CD8-positive, alpha-beta memory T cell (primary cell): Measurements from ENCODE around the gene TMEM30A. TPM values are rescaled to one million over a fixed set of nuclear protein-coding genes. Genes with fewer than 3 reads are reported as not detected.

Source experiments
- CTCF ChIA-PET: fragments of 350-600 bp; sonication (Branson Sonifier 250); formaldehyde crosslinking; loops from one replicate; lab custom pipeline; 2021; ENCODE audit warnings: antibody characterized with exemption; lab: Charles Lee
- POLR2A ChIA-PET: fragments of 350-600 bp; sonication (Branson Sonifier 250); formaldehyde crosslinking; loops from one replicate; lab custom pipeline; 2021; ENCODE audit warnings: antibody characterized with exemption; lab: Charles Lee
- DNase-seq, 5 donors: peaks; one replicate each; pipeline versions ENCODE4 v3.0.0 to v3.0.0-alpha.2; 2020 to 2022; ENCODE audit warnings: mixed read lengths in 1 of 5
- H3K27ac ChIP-seq: one replicate; pipeline ENCODE4 v1.7.0; 2013; ENCODE audit warnings: low read depth, mild to moderate bottlenecking, low read length, moderate library complexity
- H3K27me3 ChIP-seq: 2 replicates; pipeline ENCODE4 v1.7.0; 2013; ENCODE audit warnings: low read length, mild to moderate bottlenecking; ENCODE audit not compliant: insufficient read depth, poor library complexity, severe bottlenecking
- H3K36me3 ChIP-seq: 2 replicates; pipeline ENCODE4 v1.7.0; 2013; ENCODE audit warnings: mild to moderate bottlenecking, low read length, moderate library complexity; ENCODE audit not compliant: insufficient read depth
- H3K4me1 ChIP-seq: 2 replicates; pipeline ENCODE4 v1.7.0; 2013; ENCODE audit warnings: mild to moderate bottlenecking, low read length, moderate library complexity; ENCODE audit not compliant: insufficient read depth
- H3K4me3 ChIP-seq: 2 replicates; pipeline ENCODE4 v1.7.0; 2013; ENCODE audit warnings: mild to moderate bottlenecking, low read length
- H3K9me3 ChIP-seq: 2 replicates; pipeline ENCODE4 v1.7.0; 2013; ENCODE audit warnings: mild to moderate bottlenecking, low read length
- H3K27ac Mint-ChIP-seq, 8 donors: one replicate each; pipeline ENCODE4 v1.8.0; 2020 to 2021; ENCODE audit warnings: mixed read lengths in 8 of 8, mild to moderate bottlenecking in 6 of 8, inconsistent platforms in 3 of 8, moderate library complexity in 3 of 8
- H3K27me3 Mint-ChIP-seq, 2 donors: one replicate each; pipeline ENCODE4 v1.8.0; 2020 to 2021; ENCODE audit warnings: mixed read lengths in 2 of 2, mild to moderate bottlenecking in 1 of 2, moderate library complexity in 1 of 2
- H3K36me3 Mint-ChIP-seq, 3 donors: one replicate each; pipeline ENCODE4 v1.8.0; 2020 to 2021; ENCODE audit warnings: mixed read lengths in 3 of 3, inconsistent platforms in 1 of 3, mild to moderate bottlenecking in 1 of 3
- H3K4me1 Mint-ChIP-seq, 3 donors: one replicate each; pipeline ENCODE4 v1.8.0; 2020 to 2021; ENCODE audit warnings: mixed read lengths in 3 of 3, inconsistent platforms in 1 of 3, mild to moderate bottlenecking in 1 of 3
- H3K4me3 Mint-ChIP-seq, 7 donors: one replicate each; pipeline ENCODE4 v1.8.0; 2020 to 2021; ENCODE audit warnings: mixed read lengths in 7 of 7, mild to moderate bottlenecking in 6 of 7, moderate library complexity in 4 of 7, inconsistent platforms in 2 of 7
- H3K9me3 Mint-ChIP-seq, 5 donors: one replicate each; pipeline ENCODE4 v1.8.0; 2020 to 2022; ENCODE audit warnings: mixed read lengths in 5 of 5, mild to moderate bottlenecking in 3 of 5, moderate library complexity in 2 of 5, inconsistent platforms in 1 of 5
- polyA plus RNA-seq: library from polyadenylated mRNA; unstranded; fragments of 300-500 nt; fragmentation: Illumina TruSeq; gene quantifications from one replicate; pipeline ENCODE4 v1.2.3, GENCODE V29; 2021
- total RNA-seq, 2 experiments: library from RNA; stranded (reverse); gene quantifications; one replicate each; pipeline ENCODE4 v1.2.3, GENCODE V29; 2021

The TMEM30A gene
- total and polyA plus RNA-seq, 3 experiments from 2014 or later = 54.8 to 61.8 (median 56.3) TPM

DNA sequence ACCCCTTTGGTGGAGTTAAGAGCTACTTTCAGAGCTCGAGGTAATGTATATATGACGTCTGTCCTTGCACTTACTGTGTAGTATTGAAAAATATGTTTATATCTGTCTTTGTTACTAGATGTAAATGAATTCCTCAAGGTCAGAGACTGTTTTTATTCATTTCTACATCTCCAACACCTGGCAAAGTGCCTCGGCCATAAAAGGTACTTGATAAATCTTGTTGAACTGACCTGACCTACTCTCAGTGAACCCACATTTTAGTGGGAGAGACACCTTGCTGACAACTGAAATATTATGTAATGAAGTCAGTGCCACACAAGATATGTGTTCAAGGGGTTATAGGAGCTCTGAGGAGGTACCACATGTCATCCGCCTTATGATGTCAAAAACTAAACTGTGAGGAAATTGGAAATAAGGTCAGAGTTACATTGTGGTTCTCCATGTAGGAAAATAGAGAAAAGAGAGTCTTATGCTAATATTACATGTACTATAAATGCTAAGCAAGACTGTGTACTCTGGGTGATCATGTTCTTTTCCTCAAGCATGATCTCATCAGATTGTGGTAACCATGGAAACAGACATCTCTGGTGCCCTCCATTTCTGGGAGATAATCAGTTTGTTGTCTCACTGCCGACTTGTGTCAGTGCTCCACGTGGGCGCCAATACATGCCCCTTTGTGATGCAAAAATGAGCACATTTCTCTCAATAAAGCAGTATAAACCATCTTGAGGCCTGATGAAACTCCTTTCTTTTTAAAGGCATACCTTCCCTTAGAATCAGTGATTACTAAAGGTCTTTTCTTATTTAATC, 5.7 kb upstream of the TMEM30A start:
- POLR2A ChIA-PET = no interaction called here
- no peaks in the 10 kb centered on the region for H3K36me3 ChIP-seq
- H3K27ac ChIP-seq = no peak overlapping the region
- H3K4me1 ChIP-seq = peaks cover 10% of the 10 kb centered on the region
- H3K27me3 ChIP-seq = no peaks in the 10 kb centered on the region
- no peak overlapping the region for H3K4me3 ChIP-seq
- CTCF ChIA-PET = interaction anchor here (1.0 kb wide), 1 partner anchor 22 kb away, joined by 3 read pairs; no protein-coding TSS in a partner anchor
- Mint-ChIP-seq H3K4me3 (no peak overlapping the region), H3K9me3 (no peaks in the 10 kb centered on the region), H3K27ac (peak overlapping the region in 2 of 8 donors; percentile 11 to 79), H3K4me1 (peaks cover 14 to 29% (median 26%) of the 10 kb centered on the region in 3 donors), H3K36me3 (peaks cover 0 to 5% (median 0%) of the 10 kb centered on the region in 3 donors), H3K27me3 (no peaks in the 10 kb centered on the region)
- DNase-seq = no peak
- H3K9me3 ChIP-seq = no peaks in the 10 kb centered on the region

DNA sequence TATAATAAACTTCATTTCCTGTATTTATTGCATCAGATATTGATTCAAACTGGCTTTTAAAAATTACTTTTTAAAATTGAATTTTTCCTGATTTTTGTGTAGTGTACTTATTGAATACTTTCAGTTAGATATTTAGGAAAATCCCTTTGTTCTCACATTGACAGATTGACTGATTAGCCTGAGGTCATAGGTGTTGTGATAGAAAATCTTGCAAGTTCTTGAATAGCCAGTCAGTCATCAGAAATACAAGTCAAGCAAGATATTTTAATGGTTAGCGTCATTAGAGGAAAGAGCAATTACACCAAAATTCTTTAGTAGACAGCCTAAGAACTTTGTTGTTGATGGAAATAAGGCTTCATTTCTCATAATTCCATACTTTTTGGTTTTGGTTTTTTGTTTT, 3.4 kb upstream of the TMEM30A start:
- no peaks in the 10 kb centered on the region for H3K36me3 ChIP-seq
- Mint-ChIP-seq H3K36me3 (peaks cover 0 to 5% (median 0%) of the 10 kb centered on the region in 3 donors), H3K27ac (no peak overlapping the region), H3K4me1 (peaks cover 14 to 29% (median 26%) of the 10 kb centered on the region in 3 donors), H3K4me3 (no peak overlapping the region), H3K27me3 (no peaks in the 10 kb centered on the region), H3K9me3 (no peaks in the 10 kb centered on the region)
- peaks cover 10% of the 10 kb centered on the region for H3K4me1 ChIP-seq
- no peaks in the 10 kb centered on the region for H3K9me3 ChIP-seq
- DNase-seq = no peak
- H3K27me3 ChIP-seq = no peaks in the 10 kb centered on the region
- no peak overlapping the region for H3K27ac ChIP-seq
- CTCF ChIA-PET = no interaction called here
- POLR2A ChIA-PET = no interaction called here
- H3K4me3 ChIP-seq = no peak overlapping the region

DNA sequence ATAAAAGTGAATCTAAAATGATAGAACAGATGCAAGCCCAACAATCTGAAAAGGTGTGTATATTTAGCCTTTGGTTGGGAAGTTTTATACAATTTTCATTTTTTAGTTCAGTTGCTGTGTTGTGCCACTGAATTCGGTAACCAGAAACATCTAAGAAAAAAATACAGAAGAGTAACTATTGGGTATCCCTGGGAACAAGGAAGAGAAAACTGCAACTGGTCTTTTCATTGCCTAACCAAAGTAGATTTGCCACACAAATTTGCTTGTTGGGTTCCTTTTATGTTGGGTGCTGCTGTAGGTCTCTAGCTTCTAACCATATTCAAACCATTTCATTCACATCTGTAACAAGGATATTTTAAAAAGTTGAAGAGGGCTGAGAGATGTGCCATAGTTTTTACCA, 2.8 kb upstream of the TMEM30A start:
- Histone ChIP-seq H3K4me1 (peaks cover 15% of the 10 kb centered on the region), H3K4me3 (no peak overlapping the region), H3K27ac (no peak overlapping the region), H3K36me3 (no peaks in the 10 kb centered on the region), H3K27me3 (no peaks in the 10 kb centered on the region), H3K9me3 (no peaks in the 10 kb centered on the region)
- H3K27ac Mint-ChIP-seq = peak overlapping the region in 1 of 8 donors; percentile 10
- ChIA-PET POLR2A (no interaction called here), CTCF (no interaction called here)
- no peaks in the 10 kb centered on the region for H3K9me3 Mint-ChIP-seq
- no peak for DNase-seq
- H3K36me3 Mint-ChIP-seq = peaks cover 0 to 5% (median 0%) of the 10 kb centered on the region in 3 donors
- peak overlapping the region in 1 of 7 donors; percentile 85 for H3K4me3 Mint-ChIP-seq
- no peaks in the 10 kb centered on the region for H3K27me3 Mint-ChIP-seq
- peaks cover 19 to 29% (median 26%) of the 10 kb centered on the region in 3 donors for H3K4me1 Mint-ChIP-seq

DNA sequence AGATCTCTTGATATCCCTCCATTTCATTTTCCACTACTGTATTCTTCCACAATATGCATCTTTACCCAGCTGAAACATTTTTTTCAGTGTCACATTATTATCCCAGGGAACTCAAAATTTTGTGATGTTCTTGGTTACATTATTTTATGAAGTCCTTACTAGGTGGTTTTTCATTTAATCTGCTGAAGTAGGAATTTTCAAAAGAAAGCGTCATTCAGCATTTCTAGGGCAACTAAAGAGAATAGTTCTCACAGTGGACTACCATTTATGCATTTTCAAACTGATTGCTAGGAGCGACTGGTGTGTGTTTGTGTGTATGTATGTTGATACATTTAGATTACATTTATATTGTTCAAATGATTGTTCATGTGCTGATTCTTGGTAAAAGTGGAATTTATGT, 2.4 kb upstream of the TMEM30A start:
- Histone ChIP-seq H3K27ac (no peak overlapping the region), H3K4me3 (no peak overlapping the region), H3K27me3 (no peaks in the 10 kb centered on the region), H3K36me3 (no peaks in the 10 kb centered on the region), H3K9me3 (no peaks in the 10 kb centered on the region), H3K4me1 (peaks cover 17% of the 10 kb centered on the region)
- Mint-ChIP-seq H3K4me3 (peak overlapping the region in 4 of 7 donors; percentile 39 to 85 (median 57)), H3K27ac (peak overlapping the region in 3 of 8 donors; percentile 10 to 75 (median 63)), H3K4me1 (peaks cover 22 to 29% (median 26%) of the 10 kb centered on the region in 3 donors), H3K9me3 (no peaks in the 10 kb centered on the region), H3K36me3 (peaks cover 0 to 5% (median 0%) of the 10 kb centered on the region in 3 donors), H3K27me3 (no peaks in the 10 kb centered on the region)
- ChIA-PET POLR2A (no interaction called here), CTCF (interaction anchor here (2.3 kb wide), 1 partner anchor 43 kb away, joined by 11 read pairs; the partner anchor contains the start of gene COX7A2)
- no peak for DNase-seq

DNA sequence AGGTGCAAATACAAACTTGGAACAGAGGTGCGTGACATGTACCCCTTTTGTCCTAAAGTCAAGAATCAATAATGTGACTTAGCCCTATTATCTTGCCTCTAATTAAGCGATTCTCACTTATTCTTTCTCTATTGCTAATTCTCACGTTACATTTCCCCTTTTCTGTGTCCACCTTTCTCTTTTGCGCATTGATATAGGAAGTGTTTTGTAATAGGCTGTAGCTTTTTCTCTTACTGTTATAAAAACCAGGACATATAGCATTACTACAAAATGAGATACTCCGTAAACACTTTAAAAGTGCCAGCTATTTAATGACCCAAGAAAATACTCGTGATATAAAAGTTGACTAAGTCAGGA, 669 bp upstream of the TMEM30A start:
- H3K27ac Mint-ChIP-seq = no peak overlapping the region
- ChIA-PET POLR2A (interaction anchor here (0.6 to 2.8 kb wide), 5 partner anchors 42 to 1764 kb away, joined by 3 to 10 read pairs (median 9); partner anchors contain the start of genes COX7A2, EEF1A1, SENP6 and SLC17A5), CTCF (interaction anchor here (1.0 to 2.3 kb wide), 5 partner anchors 10 to 242 kb away, joined by 3 to 11 read pairs (median 4); partner anchors contain the start of gene COX7A2)
- peak overlapping the region; percentile 76 for H3K27ac ChIP-seq
- no peak overlapping the region for H3K4me3 Mint-ChIP-seq
- H3K4me1 Mint-ChIP-seq = peaks cover 29 to 36% (median 36%) of the 10 kb centered on the region in 3 donors
- H3K27me3 Mint-ChIP-seq = no peaks in the 10 kb centered on the region
- H3K36me3 Mint-ChIP-seq = peaks cover 0 to 4% (median 0%) of the 10 kb centered on the region in 3 donors
- no peaks in the 10 kb centered on the region for H3K9me3 Mint-ChIP-seq
- no peaks in the 10 kb centered on the region for H3K27me3 ChIP-seq
- no peaks in the 10 kb centered on the region for H3K36me3 ChIP-seq
- H3K9me3 ChIP-seq = no peaks in the 10 kb centered on the region
- H3K4me1 ChIP-seq = peaks cover 29% of the 10 kb centered on the region
- no peak for DNase-seq
- peak overlapping the region; percentile 91 for H3K4me3 ChIP-seq

DNA sequence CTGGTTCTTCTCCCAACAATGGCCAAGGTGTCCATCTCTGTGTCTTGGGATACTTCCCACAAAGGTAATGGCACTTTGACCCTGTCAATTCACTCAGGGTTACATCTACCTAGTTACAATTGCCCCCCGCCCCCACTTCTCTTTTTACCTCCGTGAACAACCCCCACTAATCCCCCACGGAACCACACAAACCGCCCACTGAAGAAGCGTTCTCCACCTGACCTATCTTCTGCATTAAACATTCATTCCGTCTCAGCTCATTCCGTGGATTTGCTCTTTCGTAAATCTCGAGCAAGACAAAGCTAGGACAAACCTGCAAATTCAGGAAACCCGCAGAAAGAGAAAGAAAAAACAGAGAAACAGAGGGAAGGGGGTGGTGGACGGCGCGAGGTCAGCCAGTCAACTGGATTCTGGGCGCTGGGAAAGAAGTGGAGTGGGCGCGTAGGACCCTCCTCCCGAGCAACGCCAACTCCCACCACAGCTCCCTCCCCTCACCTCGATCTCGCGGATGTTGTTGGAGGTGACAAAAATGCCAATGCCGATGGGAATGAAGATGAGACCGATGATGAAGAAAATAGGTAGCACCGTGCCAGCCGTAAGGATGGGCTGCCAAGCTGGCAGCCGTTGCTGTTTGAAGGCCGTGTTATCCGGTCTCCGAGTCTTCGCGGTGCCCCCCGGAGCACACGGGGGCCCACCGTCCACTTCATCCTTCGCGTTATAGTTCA, 523 bp downstream of the TMEM30A start:
- peak overlapping the region; percentile 76 for H3K27ac ChIP-seq
- no peaks in the 10 kb centered on the region for H3K9me3 ChIP-seq
- peak in 4 of 5 donors; percentile 2 to 53 (median 8) for DNase-seq
- H3K4me1 ChIP-seq = peaks cover 41% of the 10 kb centered on the region
- Mint-ChIP-seq H3K4me1 (peaks cover 40 to 43% (median 43%) of the 10 kb centered on the region in 3 donors), H3K4me3 (no peak overlapping the region), H3K27ac (no peak overlapping the region), H3K36me3 (no peaks in the 10 kb centered on the region), H3K27me3 (no peaks in the 10 kb centered on the region), H3K9me3 (no peaks in the 10 kb centered on the region)
- ChIA-PET POLR2A (interaction anchor here (0.6 to 2.8 kb wide), 8 partner anchors 8 to 1763 kb away, joined by 3 to 10 read pairs (median 4); partner anchors contain the start of genes COX7A2, EEF1A1, SENP6 and SLC17A5), CTCF (interaction anchor here (0.9 to 2.0 kb wide), 8 partner anchors 9 to 243 kb away, joined by 3 to 6 read pairs (median 4); no protein-coding TSS in a partner anchor)
- peak overlapping the region; percentile 91 for H3K4me3 ChIP-seq
- no peaks in the 10 kb centered on the region for H3K36me3 ChIP-seq
- no peaks in the 10 kb centered on the region for H3K27me3 ChIP-seq

DNA sequence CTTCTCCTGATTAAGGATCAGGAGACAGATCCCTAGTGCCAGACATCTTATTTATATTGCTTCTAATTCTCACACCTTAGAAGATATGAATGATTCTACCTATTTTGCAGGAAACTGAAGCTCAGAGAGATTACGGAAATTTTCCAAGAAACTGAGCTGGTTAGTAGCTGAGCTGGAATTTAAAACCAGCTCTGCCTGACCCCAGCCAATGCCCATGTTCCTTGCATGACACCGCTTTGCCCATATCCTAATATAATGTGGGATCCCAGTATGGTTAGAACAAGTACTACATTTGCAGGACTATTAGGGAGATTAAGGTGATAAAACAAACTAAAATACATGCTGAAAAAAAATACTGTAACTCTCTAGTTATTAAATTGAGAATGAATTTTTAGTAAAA, 1.9 kb downstream of the TMEM30A start:
- ChIA-PET CTCF (interaction anchor here (1.8 kb wide), 1 partner anchor 15 kb away, joined by 6 read pairs; no protein-coding TSS in a partner anchor), POLR2A (interaction anchor here (1.9 to 2.8 kb wide), 2 partner anchors 12 to 320 kb away, joined by 6 to 10 read pairs; partner anchors contain the start of gene SENP6)
- H3K27ac Mint-ChIP-seq = peak overlapping the region in 7 of 8 donors; percentile 10 to 84 (median 58)
- DNase-seq = no peak
- H3K27me3 Mint-ChIP-seq = no peaks in the 10 kb centered on the region
- peak overlapping the region in 2 of 7 donors; percentile 67 to 76 for H3K4me3 Mint-ChIP-seq
- Histone ChIP-seq H3K36me3 (no peaks in the 10 kb centered on the region), H3K9me3 (no peaks in the 10 kb centered on the region), H3K27ac (no peak overlapping the region), H3K4me3 (no peak overlapping the region), H3K27me3 (no peaks in the 10 kb centered on the region), H3K4me1 (peaks cover 50% of the 10 kb centered on the region)
- H3K4me1 Mint-ChIP-seq = peaks cover 49 to 51% (median 49%) of the 10 kb centered on the region in 3 donors
- no peaks in the 10 kb centered on the region for H3K9me3 Mint-ChIP-seq
- no peaks in the 10 kb centered on the region for H3K36me3 Mint-ChIP-seq
